H1 (cell line): ENCODE data around the gene CTIF. TPM values are rescaled to one million over a fixed set of nuclear protein-coding genes. Genes with fewer than 3 reads are reported as not detected.

Experiments used
- CTCF ChIA-PET: fragments of 300-600 bp; sonication (Branson Sonifier 250); formaldehyde crosslinking; loops from one replicate; lab custom pipeline; 2021; ENCODE audit not compliant: partially characterized antibody; lab: Charles Lee
- POLR2A ChIA-PET: fragments of 300-600 bp; sonication (Branson Sonifier 250); formaldehyde crosslinking; loops from one replicate; lab custom pipeline; 2021; ENCODE audit warnings: inconsistent platforms; ENCODE audit not compliant: partially characterized antibody; lab: Charles Lee
- DNase-seq, 2 experiments: peaks; one replicate each; pipeline versions ENCODE4 v3.0.0 to v3.0.0-alpha.2; 2010 to 2022; ENCODE audit warnings: low spot score in 2 of 2, low read depth in 1 of 2, mixed read lengths in 1 of 2
- FAIRE-seq: peaks from 2 replicates; lab custom pipeline; 2011; peaks lifted over from hg19 to GRCh38; lab: Jason Lieb, UNC
- H2AFZ ChIP-seq: 2 replicates; pipeline ENCODE4 v1.8.1; 2012; ENCODE audit warnings: low read length, inconsistent platforms
- H2AK5ac ChIP-seq: 2 replicates; pipeline ENCODE4 v1.6.1; 2013; ENCODE audit warnings: low read depth, low read length
- H2BK120ac ChIP-seq: replicated peaks from 2 replicates; pipeline ENCODE3; 2013; ENCODE audit warnings: low read depth, low read length, inconsistent platforms
- H2BK12ac ChIP-seq: 2 replicates; pipeline ENCODE4 v1.6.1; 2013; ENCODE audit warnings: low read depth, low read length
- H2BK15ac ChIP-seq: 2 replicates; pipeline ENCODE4 v1.6.1; 2013; ENCODE audit warnings: low read length
- H2BK20ac ChIP-seq: 2 replicates; pipeline ENCODE4 v1.6.1; 2013; ENCODE audit warnings: low read length
- H2BK5ac ChIP-seq: 2 replicates; pipeline ENCODE4 v1.6.1; 2013; ENCODE audit warnings: low read depth, low read length
- H3K14ac ChIP-seq: 2 replicates; pipeline ENCODE4 v1.6.1; 2013; ENCODE audit warnings: inconsistent platforms; ENCODE audit not compliant: insufficient read length
- H3K18ac ChIP-seq: 2 replicates; pipeline ENCODE4 v1.6.1; 2013; ENCODE audit warnings: low read length; ENCODE audit errors: extremely low read depth
- H3K23ac ChIP-seq: 2 replicates; pipeline ENCODE4 v1.6.1; 2013; ENCODE audit warnings: inconsistent platforms; ENCODE audit not compliant: insufficient read length
- H3K23me2 ChIP-seq: 2 replicates; pipeline ENCODE4 v1.6.1; 2013; ENCODE audit warnings: low read depth, low read length
- H3K27ac ChIP-seq: 2 replicates; pipeline ENCODE4 v1.6.1; 2011; ENCODE audit warnings: low read depth, low read length, inconsistent platforms
- H3K27me3 ChIP-seq, 4 experiments: replicated peaks in 1 of 4; 1 replicate in 1 of 4; 2 replicates in 3 of 4; pipeline versions ENCODE4 v1.6.1 to v1.8.1; 2011 to 2013; ENCODE audit warnings: low read length in 3 of 4, mild to moderate bottlenecking in 3 of 4, inconsistent platforms in 2 of 4, mixed read lengths in 2 of 4, moderate library complexity in 1 of 4; ENCODE audit not compliant: control insufficient read depth in 3 of 4, insufficient read depth in 3 of 4; ENCODE audit errors: extremely low read depth in 1 of 4
- H3K36me3 ChIP-seq, 4 experiments: 2 replicates each; pipeline versions ENCODE4 v1.6.1 to v1.8.1; 2011 to 2013; ENCODE audit warnings: mild to moderate bottlenecking in 4 of 4, low read length in 3 of 4, moderate library complexity in 2 of 4, control low read depth in 1 of 4, inconsistent platforms in 1 of 4; ENCODE audit not compliant: insufficient read depth in 4 of 4, control insufficient read depth in 2 of 4
- H3K4ac ChIP-seq: replicated peaks from 2 replicates; pipeline ENCODE3; 2013; ENCODE audit warnings: low read length, low read depth, mixed read lengths, inconsistent platforms; ENCODE audit not compliant: insufficient read length
- H3K4me1 ChIP-seq, 4 experiments: replicated peaks in 1 of 4; 1 replicate in 1 of 4; 2 replicates in 3 of 4; pipeline versions ENCODE4 v1.6.1 to v1.8.1; 2011 to 2013; ENCODE audit warnings: low read length in 3 of 4, inconsistent platforms in 2 of 4, mixed read lengths in 1 of 4; ENCODE audit not compliant: insufficient read depth in 4 of 4, control insufficient read depth in 3 of 4
- H3K4me2 ChIP-seq, 2 experiments: 2 replicates each; pipeline versions ENCODE4 v1.6.1 to v1.8.1; 2011 to 2013; ENCODE audit warnings: low read depth in 2 of 2, low read length in 2 of 2, control low read depth in 1 of 2, inconsistent platforms in 1 of 2, mild to moderate bottlenecking in 1 of 2; ENCODE audit not compliant: insufficient read depth in 1 of 2
- H3K4me3 ChIP-seq, 4 experiments: fragments of 200-600, 300-600 bp in 1 of 4; sonication (generic), shearing (Covaris generic), sonication (Bioruptor Twin) in 1 of 4; 2 replicates each; pipeline versions ENCODE4 v1.5.1 to v1.8.1; 2011 to 2016; ENCODE audit warnings: low read length in 4 of 4, low read depth in 3 of 4, control low read depth in 2 of 4, inconsistent platforms in 2 of 4, mild to moderate bottlenecking in 2 of 4, mixed read lengths in 1 of 4, moderate library complexity in 1 of 4; ENCODE audit not compliant: insufficient read depth in 2 of 4; ENCODE audit errors: extremely low read depth in 1 of 4
- H3K56ac ChIP-seq: replicated peaks from 2 replicates; pipeline ENCODE3; 2013; ENCODE audit warnings: low read depth, mild to moderate bottlenecking, mixed read lengths, low read length, inconsistent platforms; ENCODE audit not compliant: insufficient read length
- H3K79me1 ChIP-seq: 2 replicates; pipeline ENCODE4 v1.6.1; 2013; ENCODE audit warnings: low read depth, low read length, control low read depth
- H3K79me2 ChIP-seq, 2 experiments: 2 replicates each; pipeline versions ENCODE4 v1.6.1 to v1.8.1; 2012 to 2013; ENCODE audit warnings: low read length in 2 of 2, mild to moderate bottlenecking in 2 of 2, inconsistent platforms in 1 of 2; ENCODE audit not compliant: insufficient read depth in 2 of 2, control insufficient read depth in 1 of 2
- H3K9ac ChIP-seq, 4 experiments: replicated peaks in 1 of 4; 1 replicate in 1 of 4; 2 replicates in 3 of 4; pipeline versions ENCODE4 v1.6.1 to v1.8.1; 2011 to 2013; ENCODE audit warnings: low read depth in 3 of 4, low read length in 3 of 4, control low read depth in 2 of 4, mild to moderate bottlenecking in 2 of 4, moderate library complexity in 2 of 4, inconsistent platforms in 1 of 4; ENCODE audit errors: extremely low read depth in 1 of 4
- H3K9me3 ChIP-seq, 2 experiments: 2 replicates each; pipeline versions ENCODE4 v1.6.1 to v1.8.1; 2012 to 2013; ENCODE audit warnings: mild to moderate bottlenecking in 2 of 2, moderate library complexity in 2 of 2, control low read depth in 1 of 2, inconsistent platforms in 1 of 2, low read depth in 1 of 2, low read length in 1 of 2, mixed read lengths in 1 of 2; ENCODE audit not compliant: insufficient read depth in 2 of 2
- H4K20me1 ChIP-seq, 2 experiments: replicated peaks in 1 of 2; 2 replicates each; pipeline versions ENCODE3 to v1.8.1; 2011 to 2013; ENCODE audit warnings: inconsistent platforms in 2 of 2, low read length in 2 of 2, mild to moderate bottlenecking in 1 of 2; ENCODE audit not compliant: insufficient read depth in 2 of 2, control insufficient read depth in 1 of 2
- H4K5ac ChIP-seq: 2 replicates; pipeline ENCODE4 v1.6.1; 2013; ENCODE audit warnings: low read length, low read depth, mixed read lengths, inconsistent platforms; ENCODE audit not compliant: insufficient read length
- H4K8ac ChIP-seq: 2 replicates; pipeline ENCODE4 v1.8.0; 2013; ENCODE audit warnings: mild to moderate bottlenecking, moderate library complexity, low read length, inconsistent platforms; ENCODE audit not compliant: insufficient read depth; ENCODE audit errors: extremely low read depth
- H4K91ac ChIP-seq: replicated peaks from 2 replicates; pipeline ENCODE3; 2013; ENCODE audit warnings: low read length, mixed read lengths, inconsistent platforms; ENCODE audit not compliant: insufficient read length
- ASH2L ChIP-seq: fragments of 200-600, 300-600 bp; sonication (generic); IDR thresholded peaks from one replicate; pipeline ENCODE4 v1.7.1; 2017; ENCODE audit warnings: low read length
- KDM1A ChIP-seq: fragments of 200-600, 300-600 bp; sonication (generic); IDR thresholded peaks from 2 replicates; pipeline ENCODE4 v1.7.1; 2016; ENCODE audit warnings: mild to moderate bottlenecking, low read length, borderline replicate concordance
- NRF1 ChIP-seq: IDR thresholded peaks from 2 replicates; pipeline ENCODE4 v1.6.1; 2011; ENCODE audit warnings: mild to moderate bottlenecking, low read depth, low read length, improper control_type of control experiment
- RXRA ChIP-seq: IDR thresholded peaks from 2 replicates; pipeline ENCODE4 v1.6.1; 2011; ENCODE audit warnings: low read depth, mild to moderate bottlenecking, low read length, moderate library complexity; ENCODE audit not compliant: insufficient read depth
- ZNF274 ChIP-seq: IDR thresholded peaks from 2 replicates; pipeline ENCODE4 v1.7.0; 2012; ENCODE audit warnings: low read length, borderline replicate concordance; ENCODE audit errors: extremely low read depth
- WGBS, 2 experiments: shearing (Covaris generic) in 1 of 2; methylation state at CpG; one replicate each; pipeline versions ENCODE4 v1.1.6 to v1.1.7; 2013 to 2015; ENCODE audit warnings: low lambda C conversion rate in 2 of 2, mixed read lengths in 2 of 2, inconsistent platforms in 1 of 2, low coverage in 1 of 2, missing lambda C conversion rate in 1 of 2; ENCODE audit not compliant: insufficient replicate concordance in 2 of 2, insufficient coverage in 1 of 2, insufficient read length in 1 of 2; ENCODE audit errors: extremely low coverage in 1 of 2, missing lambda C conversion rate in 1 of 2; 5-methylcytosine and 5-hydroxymethylcytosine counted together
- polyA plus RNA-seq, 7 experiments: library from polyadenylated mRNA; depleted of rRNA in 3 of 7; stranded (reverse) in 5 of 7; unstranded in 2 of 7; fragments of >200 nt in 5 of 7; fragments of 200-250 nt in 2 of 7; gene quantifications; 1 replicate in 5 of 7; 2 replicates in 1 of 7; 4 replicates in 1 of 7; pipeline versions ENCODE4 v1.2.1 to v1.2.3, GENCODE V29; 2011 to 2013; ENCODE audit warnings: missing spikeins in 2 of 7, mixed read lengths in 2 of 7
- total RNA-seq: library from RNA; stranded (reverse); fragmentation: NEBNext Ultra II Directional; extraction: Animal tissue kit (Norgen Biotek cat#: 25700); gene quantifications from 2 replicates; pipeline ENCODE4 v1.2.1, GENCODE V29; 2021

CTIF gene
- total and polyA plus RNA-seq, 2 of the 8 experiments (the other 6 are each of a cell fraction or from before 2014, with no cell fraction given): 9.0 to 17.8 TPM

GRCh38 chr18:48672671-48673340 lies 134.0 kb downstream of the CTIF start:
- no peak overlapping the region for H3K4me3 ChIP-seq
- 0 out of 2 replicates have a peak overlapping the region, but pooled peaks have one; percentile 23 for H2BK12ac ChIP-seq
- H2BK120ac ChIP-seq: no peak overlapping the region
- H4K8ac ChIP-seq: no peak overlapping the region
- H4K91ac ChIP-seq: no peak overlapping the region
- H4K20me1 ChIP-seq: no peaks in the 10 kb centered on the region
- H2BK5ac ChIP-seq: no peak overlapping the region
- no peak overlapping the region for H4K5ac ChIP-seq
- FAIRE-seq: no peak
- peaks cover 0 to 3% (median under 1%) of the 10 kb centered on the region in 4 experiments; a peak in 3 of 7 replicates for H3K4me1 ChIP-seq
- no peak overlapping the region for H3K4ac ChIP-seq
- WGBS, 2 experiments: 77% methylated on average over 6 of the region's 6 CpGs; no CpG with 5 or more reads in 1 of the 2 experiments
- CTCF ChIA-PET: interaction anchor here (0.7 to 4.3 kb wide), 11 partner anchors 15 to 772 kb away, joined by 3 to 27 read pairs (median 6); no protein-coding TSS in a partner anchor
- H2AK5ac ChIP-seq: no peak overlapping the region
- no peaks in the 10 kb centered on the region for H3K27me3 ChIP-seq
- no peak for DNase-seq
- H3K36me3 ChIP-seq: peaks cover 0 to 8% (median 3%) of the 10 kb centered on the region in 4 experiments; a peak in 4 of 8 replicates
- TF ChIP-seq RXRA (no peak), ASH2L (no peak), KDM1A (no peak), ZNF274 (no peak), NRF1 (no peak)
- H3K9me3 ChIP-seq: peaks cover 5 to 7% of the 10 kb centered on the region in 2 experiments; a peak in 2 of 4 replicates
- H2BK20ac ChIP-seq: no peak overlapping the region
- H3K23ac ChIP-seq: no peak overlapping the region
- no peak overlapping the region for H3K14ac ChIP-seq
- H3K18ac ChIP-seq: no peak overlapping the region
- H3K23me2 ChIP-seq: no peaks in the 10 kb centered on the region
- H3K79me2 ChIP-seq: no peaks in the 10 kb centered on the region
- H3K27ac ChIP-seq: no peak overlapping the region
- no peak overlapping the region for H2AFZ ChIP-seq
- H2BK15ac ChIP-seq: no peak overlapping the region
- POLR2A ChIA-PET: no interaction called here
- H3K4me2 ChIP-seq: no peak overlapping the region
- no peak overlapping the region for H3K9ac ChIP-seq
- no peaks in the 10 kb centered on the region for H3K79me1 ChIP-seq
- H3K56ac ChIP-seq: no peak overlapping the region
